ENCODE measurements around the gene CHST7. TPM values are rescaled to one million over a fixed set of nuclear protein-coding genes. Genes with fewer than 3 reads are reported as not detected.

Gene CHST7
- total RNA-seq, 1 donor from 2014 or later, result 6.6 TPM

- ATAC-seq (no peak), DNase-seq (ENCODE audit: low spot score) (no peak)
Observed at GRCh38 chrX:46643636-46644035, 70.1 kb downstream of the CHST7 start.

DNA sequence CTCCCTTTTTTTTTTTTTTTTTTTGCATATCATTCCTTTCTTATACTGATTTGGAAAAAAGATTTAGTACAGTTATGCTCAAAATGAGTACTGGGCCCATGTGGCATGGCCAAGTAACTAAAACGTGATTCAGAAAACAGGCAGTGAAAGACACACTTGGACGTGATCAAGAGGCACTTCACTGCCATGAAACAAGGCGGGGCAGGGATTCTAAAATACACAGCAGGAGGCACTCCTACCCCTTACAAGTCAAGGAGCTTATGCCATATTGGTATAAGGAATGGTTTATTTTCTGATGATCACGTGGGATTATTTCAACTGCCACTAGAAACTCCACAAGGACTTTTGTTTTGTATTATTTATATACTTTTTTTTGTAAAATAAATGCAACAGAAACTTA, 72.0 kb downstream of the CHST7 start:
- no peak for ATAC-seq
- no peak for DNase-seq (ENCODE audit: low spot score)

DNA sequence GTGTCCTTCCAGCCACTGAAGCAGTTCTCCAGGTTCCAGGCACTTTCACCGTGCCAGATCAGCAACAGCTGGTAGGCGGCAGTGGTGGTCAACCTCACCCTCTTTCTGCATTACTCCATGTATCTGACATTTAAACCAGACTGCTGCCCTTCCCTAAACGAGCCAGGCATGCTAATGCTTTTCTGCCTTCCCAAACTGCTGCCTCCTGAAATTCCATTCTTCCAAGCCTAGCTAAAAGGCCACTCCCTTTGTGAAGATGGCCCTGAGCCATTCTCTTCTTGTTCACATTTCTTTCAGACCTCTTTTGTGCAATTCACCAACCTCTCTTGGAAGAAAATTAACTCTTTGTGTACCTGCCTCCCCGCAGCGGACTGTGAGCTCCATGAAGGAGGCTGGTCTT, 73.7 kb downstream of the CHST7 start:
- DNase-seq (ENCODE audit: low spot score) (no peak), ATAC-seq (no peak)

Other genes starting within 250 kb of the CHST7 start
- gene ZNF674, start 28.3 kb upstream of the CHST7 start, total RNA-seq, result 1.8 TPM
- 8.6 TPM for gene SLC9A7, start 185.4 kb downstream of the CHST7 start, total RNA-seq

Measured in left lobe of liver (tissue), 2 donors.